Muscle layer of duodenum (tissue), 2 donors: Measurements from ENCODE around the gene ZNF628.

Experiments
- H3K27ac ChIP-seq: one replicate; pipeline ENCODE4 v1.7.0; 2013; ENCODE audit warnings: mild to moderate bottlenecking, low read length
- H3K27me3 ChIP-seq: one replicate; pipeline ENCODE4 v1.7.0; 2013; ENCODE audit warnings: low read depth, mild to moderate bottlenecking, control low read depth, low read length
- H3K36me3 ChIP-seq, 2 donors: one replicate each; pipeline ENCODE4 v1.7.0; 2013; ENCODE audit warnings: low read length in 2 of 2, control low read depth in 1 of 2, mild to moderate bottlenecking in 1 of 2; ENCODE audit not compliant: insufficient read depth in 2 of 2, control insufficient read depth in 1 of 2
- H3K4me1 ChIP-seq, 2 donors: one replicate each; pipeline ENCODE4 v1.7.0; 2013; ENCODE audit warnings: low read length in 2 of 2, mild to moderate bottlenecking in 2 of 2, control low read depth in 1 of 2, moderate library complexity in 1 of 2; ENCODE audit not compliant: insufficient read depth in 2 of 2, control insufficient read depth in 1 of 2
- H3K4me3 ChIP-seq, 2 donors: one replicate each; pipeline ENCODE4 v1.7.0; 2013; ENCODE audit warnings: low read length in 2 of 2, low read depth in 1 of 2, mild to moderate bottlenecking in 1 of 2
- H3K9me3 ChIP-seq, 2 donors: one replicate each; pipeline ENCODE4 v1.7.0; 2013; ENCODE audit warnings: low read length in 2 of 2, control low read depth in 1 of 2, mild to moderate bottlenecking in 1 of 2; ENCODE audit not compliant: control insufficient read depth in 1 of 2
- donor health status: healthy.

The ZNF628 gene

DNA sequence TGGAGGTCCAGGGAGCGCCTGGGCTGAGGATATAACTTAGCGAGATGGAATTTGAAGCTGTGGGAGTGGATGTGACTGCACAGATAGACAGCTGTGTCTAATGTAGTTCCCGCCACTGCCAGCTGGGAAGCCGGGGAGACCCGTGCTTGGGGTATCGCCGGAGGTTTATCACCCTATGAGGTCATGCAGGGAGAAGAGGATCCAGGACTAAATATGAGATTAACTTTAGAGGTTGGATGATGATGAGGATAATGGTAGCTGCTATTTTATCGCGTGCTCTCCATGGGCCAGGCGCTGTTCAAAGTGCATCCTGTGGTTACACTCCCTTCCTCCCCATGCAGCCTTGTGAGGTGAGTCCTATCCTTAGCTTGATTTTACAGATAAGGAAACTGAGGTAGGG lies 31.7 kb downstream of the ZNF628 start:
- Histone ChIP-seq H3K27ac (no peak overlapping the region), H3K9me3 (no peaks in the 10 kb centered on the region), H3K27me3 (no peaks in the 10 kb centered on the region), H3K36me3 (peaks cover 0 to 10% of the 10 kb centered on the region in 2 donors), H3K4me3 (no peak overlapping the region), H3K4me1 (peaks cover 0 to 6% of the 10 kb centered on the region in 2 donors)

DNA sequence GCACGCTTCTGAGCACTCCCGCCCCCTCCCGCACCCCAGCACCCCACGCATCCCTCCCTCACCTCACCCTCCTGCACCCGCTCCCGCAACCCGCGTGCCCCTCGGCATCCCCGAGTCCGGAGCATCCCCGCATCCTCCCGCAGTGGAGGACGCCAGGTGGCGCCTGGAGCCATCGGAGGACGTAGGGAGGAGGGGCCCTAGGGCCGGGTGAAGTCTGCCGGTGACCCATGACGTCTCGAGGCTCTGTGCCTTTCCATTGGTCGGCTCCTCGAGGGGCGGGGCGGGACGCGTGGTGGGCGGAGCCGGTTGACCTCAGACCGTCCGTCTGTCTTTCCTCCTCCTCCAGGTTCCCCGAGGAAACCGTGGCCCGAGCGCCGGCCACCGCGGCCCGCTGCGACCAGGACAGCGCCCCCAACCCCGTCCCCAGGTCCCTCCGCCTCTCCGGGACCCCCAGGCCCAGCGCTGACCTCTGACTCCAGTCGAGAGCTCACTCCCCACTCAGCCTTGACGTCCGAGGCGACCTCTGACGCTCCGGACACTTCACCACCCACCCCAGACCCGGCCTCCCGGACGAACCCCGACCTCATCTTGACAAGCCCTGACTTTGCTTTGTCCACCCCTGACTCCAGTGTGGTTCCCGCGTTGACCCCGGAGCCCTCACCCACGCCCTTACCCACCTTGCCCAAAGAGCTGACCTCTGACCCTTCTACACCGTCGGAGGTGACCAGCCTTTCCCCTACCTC lies 40.6 kb downstream of the ZNF628 start:
- H3K27me3 ChIP-seq = no peaks in the 10 kb centered on the region
- peaks cover 0 to 19% of the 10 kb centered on the region in 2 donors for H3K4me1 ChIP-seq
- peak overlapping the region; percentile 39 to 47 for H3K4me3 ChIP-seq
- H3K9me3 ChIP-seq = no peaks in the 10 kb centered on the region
- peak overlapping the region; percentile 86 for H3K27ac ChIP-seq
- H3K36me3 ChIP-seq = peaks cover 0 to 18% of the 10 kb centered on the region in 2 donors

DNA sequence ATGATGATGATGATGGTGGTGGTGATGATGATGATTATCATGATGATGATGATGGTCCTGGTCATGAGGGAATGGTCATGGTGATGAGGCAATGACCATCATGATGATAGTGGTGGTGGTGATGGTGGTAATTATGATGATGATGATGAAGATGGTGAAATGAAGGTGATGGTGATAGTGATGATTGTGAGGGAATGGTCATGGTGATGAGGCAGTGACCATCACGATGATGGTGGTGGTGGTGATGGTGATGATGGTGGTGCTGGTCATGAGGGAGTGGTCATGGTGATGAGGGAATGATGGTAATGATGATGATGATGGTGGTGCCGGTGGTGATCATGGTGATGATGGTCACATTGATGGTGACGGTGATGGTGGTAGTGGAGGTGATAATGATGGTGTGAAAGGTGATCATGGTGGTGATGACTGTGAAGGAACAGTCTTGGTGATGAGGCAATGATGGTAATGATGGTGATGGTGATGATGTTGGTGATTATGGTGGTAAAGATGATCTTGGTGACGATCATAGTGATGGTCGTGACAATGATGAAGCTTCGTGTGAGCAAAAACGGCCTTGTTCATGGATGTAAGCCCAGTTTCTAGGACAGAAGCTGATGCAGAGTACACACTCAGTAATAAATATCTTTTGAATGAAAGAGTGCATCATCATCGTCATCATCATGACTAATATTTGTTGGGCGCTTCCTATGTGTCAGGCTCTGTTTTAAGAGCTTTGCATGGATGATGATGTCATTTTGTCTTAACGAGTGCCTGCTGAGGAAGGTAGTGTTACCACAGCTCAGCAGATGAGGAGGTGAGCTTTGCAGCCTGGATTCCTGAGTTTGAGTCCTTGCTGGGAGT lies 43.3 kb downstream of the ZNF628 start:
- no peak overlapping the region for H3K4me3 ChIP-seq
- peaks cover 0 to 3% of the 10 kb centered on the region in 2 donors for H3K36me3 ChIP-seq
- H3K27me3 ChIP-seq = no peaks in the 10 kb centered on the region
- no peaks in the 10 kb centered on the region for H3K9me3 ChIP-seq
- peaks cover 0 to 21% of the 10 kb centered on the region in 2 donors for H3K4me1 ChIP-seq
- no peak overlapping the region for H3K27ac ChIP-seq

DNA sequence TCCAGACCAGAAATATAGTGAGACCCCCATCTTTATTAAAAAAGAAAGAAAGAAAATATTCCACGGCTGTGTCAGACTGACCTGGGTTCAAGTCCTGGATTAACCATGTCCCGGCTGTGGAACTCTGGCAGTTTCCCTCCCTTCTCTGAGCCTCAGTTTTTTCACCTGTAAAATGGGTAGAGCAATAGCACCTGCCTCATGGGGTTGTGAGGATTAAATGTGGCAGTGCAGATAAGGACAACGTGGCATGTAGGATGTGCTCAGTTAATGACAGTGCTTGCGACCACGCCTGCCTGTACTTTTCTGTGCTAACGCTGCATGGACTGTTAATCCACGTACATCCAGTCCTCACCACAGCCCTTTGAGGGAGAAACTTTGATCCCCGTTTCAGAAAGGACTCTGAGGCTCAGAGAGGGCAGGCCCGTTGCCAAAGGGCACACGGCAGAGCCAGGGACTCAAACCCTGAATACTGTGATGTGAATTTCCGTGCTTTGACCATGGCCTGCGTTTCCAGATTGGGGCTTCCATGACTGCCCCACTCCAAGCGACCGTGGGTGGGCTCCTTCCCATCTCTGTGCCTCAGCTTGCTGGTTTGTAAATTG lies 44.4 kb downstream of the ZNF628 start:
- H3K4me3 ChIP-seq = no peak overlapping the region
- H3K27me3 ChIP-seq = no peaks in the 10 kb centered on the region
- H3K27ac ChIP-seq = no peak overlapping the region
- H3K9me3 ChIP-seq = no peaks in the 10 kb centered on the region
- no peaks in the 10 kb centered on the region for H3K36me3 ChIP-seq
- peaks cover 0 to 21% of the 10 kb centered on the region in 2 donors for H3K4me1 ChIP-seq

DNA sequence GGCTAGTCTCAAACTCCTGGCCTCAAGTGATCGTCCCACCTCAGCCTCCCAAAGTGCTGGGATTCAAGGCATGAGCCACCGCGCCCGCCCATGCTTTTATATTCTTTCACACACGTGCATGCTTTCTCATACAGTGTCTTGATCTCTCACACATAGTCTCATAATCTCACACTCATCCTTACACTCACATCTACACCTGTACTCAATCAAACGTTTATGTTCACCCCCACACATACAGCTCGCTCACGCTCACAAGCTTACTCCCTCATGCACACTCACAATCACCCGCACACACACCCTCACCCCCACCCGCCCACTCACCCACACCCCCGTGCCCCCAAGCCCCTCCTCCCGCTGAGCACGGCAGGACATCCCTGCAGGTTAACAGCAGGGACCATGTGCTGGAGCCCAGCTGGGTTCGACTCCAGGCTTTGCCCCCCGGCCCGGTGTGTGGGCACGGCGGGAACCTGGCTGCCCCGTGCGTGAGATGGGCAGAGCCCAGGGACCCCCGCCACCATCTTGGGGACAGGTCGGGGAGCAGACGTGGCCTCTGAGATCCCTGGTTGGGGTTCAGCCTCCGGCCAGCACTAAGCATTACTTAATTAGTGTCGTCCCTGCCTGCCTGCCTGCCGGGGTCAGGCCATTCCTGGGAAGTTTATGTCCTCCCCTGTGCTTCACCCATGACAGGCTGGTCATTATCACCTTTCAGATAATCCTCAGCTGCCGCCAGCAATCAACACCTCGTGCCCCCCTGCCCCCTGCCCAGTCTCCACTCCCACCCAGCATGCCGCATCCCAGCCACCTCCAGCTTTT lies 49.1 kb downstream of the ZNF628 start:
- Histone ChIP-seq H3K27me3 (peaks cover 6% of the 10 kb centered on the region), H3K27ac (no peak overlapping the region)

DNA sequence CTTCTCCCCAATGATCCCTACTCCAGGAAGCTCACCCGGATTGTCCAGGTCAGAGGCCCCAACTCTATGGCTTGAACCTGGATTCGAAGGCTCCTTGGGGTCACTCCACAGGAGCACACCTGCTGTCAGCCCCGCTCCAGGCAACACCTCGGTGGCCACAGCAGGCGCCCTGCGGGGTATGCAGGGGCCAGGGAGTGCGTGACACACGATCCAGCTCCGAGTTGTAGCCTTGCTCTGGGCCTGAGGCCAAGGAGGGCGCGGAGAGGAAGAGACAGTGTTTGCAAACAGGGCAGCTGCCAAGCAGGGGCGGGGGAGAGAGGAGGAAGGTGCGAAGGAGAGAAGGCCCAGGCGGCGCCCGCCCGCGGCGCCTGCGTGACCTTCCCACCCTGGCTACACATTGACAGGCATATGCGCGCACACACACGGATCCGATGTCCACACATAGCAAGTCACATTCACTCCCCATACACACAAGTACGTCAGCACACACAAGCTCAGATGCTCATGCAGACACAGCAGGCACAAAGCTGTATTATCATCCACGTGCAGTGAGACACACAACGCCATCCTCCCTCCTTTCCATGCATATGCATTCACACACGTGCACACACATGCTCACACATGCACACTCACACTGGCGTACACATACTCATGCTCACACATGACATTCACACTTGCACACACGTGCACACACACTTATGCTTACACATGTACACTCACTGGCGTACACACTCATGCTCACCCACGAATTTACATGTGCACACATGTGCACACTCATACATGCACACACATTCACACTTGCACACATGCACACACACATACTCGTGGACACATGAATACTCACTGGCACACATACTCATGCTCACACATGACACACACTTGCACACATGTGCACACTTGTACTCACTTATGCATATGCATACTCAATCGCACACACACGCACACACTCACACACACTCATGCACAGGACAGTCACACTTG lies 50.1 kb downstream of the ZNF628 start:
- peaks cover 5 to 23% of the 10 kb centered on the region in 2 donors for H3K4me1 ChIP-seq
- no peaks in the 10 kb centered on the region for H3K9me3 ChIP-seq
- H3K36me3 ChIP-seq = no peaks in the 10 kb centered on the region
- H3K27me3 ChIP-seq = peaks cover 6% of the 10 kb centered on the region
- no peak overlapping the region for H3K4me3 ChIP-seq
- no peak overlapping the region for H3K27ac ChIP-seq

More for the DNA sequence above, 49.1 kb downstream of the ZNF628 start:
- Histone ChIP-seq H3K36me3 (no peaks in the 10 kb centered on the region), H3K4me1 (peaks cover 5 to 27% of the 10 kb centered on the region in 2 donors), H3K9me3 (no peaks in the 10 kb centered on the region), H3K4me3 (no peak overlapping the region)

DNA sequence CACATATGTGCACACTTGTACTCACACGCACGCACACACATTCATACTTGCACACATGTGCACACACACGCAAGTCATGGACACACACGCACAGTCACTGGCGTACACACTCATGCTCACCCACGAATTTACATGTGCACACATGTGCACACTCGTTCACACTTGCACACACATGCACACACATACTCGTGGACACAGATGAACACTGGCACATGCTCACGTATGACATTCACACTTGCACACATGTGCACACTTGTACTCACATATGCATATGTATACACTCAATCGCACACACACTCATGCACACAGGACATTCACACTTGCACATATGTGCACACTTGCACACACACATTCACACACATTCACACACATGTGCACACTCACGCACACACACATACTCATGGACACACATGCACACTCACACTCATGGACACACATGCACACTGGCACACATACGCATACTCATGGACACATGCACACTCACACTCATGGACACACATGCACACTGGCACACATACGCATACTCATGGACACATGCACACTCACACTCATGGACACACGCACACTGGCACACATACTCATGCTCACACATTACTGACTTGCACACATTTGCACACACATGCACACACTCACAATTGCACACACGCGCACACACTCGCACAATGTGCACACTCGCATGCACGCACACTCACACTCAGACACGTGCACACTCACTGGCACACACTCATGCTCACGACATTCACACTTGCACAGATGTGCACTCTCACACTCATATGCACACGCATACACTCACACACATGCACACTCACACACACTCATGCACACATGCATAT lies 51.0 kb downstream of the ZNF628 start:
- peaks cover 6% of the 10 kb centered on the region for H3K27me3 ChIP-seq
- peaks cover 5 to 15% of the 10 kb centered on the region in 2 donors for H3K4me1 ChIP-seq
- no peak overlapping the region for H3K4me3 ChIP-seq

DNA sequence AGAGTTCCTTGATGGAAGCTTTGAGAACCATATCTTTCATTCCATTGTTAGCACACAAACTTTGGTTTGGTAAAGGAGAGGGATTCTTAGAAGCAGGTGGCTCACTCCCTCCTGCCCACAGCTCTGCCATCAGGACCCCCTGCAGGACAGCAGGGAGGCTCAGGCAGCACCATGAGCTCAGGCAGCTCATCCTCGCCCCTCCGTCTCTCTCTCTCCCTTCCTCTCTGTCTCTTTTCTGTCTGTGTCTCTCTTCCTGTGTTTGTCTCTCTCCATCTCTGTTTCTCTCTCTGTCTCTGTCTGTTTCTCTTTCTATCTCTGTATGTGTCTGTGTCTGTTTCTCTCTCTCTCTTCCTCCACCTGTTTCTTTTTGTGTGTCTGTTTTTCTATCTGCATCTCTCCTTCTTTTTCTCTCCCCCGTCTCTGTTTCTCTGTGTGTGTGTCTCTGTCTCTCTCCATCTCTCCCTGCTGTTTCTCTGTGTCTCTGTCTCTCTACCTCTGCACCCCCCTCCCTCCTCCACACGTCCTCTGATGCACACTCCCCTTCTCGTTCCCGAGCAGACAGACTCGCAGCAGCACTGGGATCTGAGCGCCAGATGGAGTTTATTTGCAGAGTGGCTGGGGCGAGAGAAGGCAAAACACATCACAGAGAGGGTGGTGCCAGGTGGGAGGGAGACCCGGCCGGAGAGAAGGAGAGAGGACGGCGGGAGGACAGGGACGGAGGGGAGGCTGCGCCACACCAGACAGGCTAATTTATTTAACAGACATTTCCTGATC lies 51.8 kb downstream of the ZNF628 start:
- Histone ChIP-seq H3K27ac (no peak overlapping the region), H3K4me1 (peaks cover 5 to 15% of the 10 kb centered on the region in 2 donors), H3K36me3 (no peaks in the 10 kb centered on the region), H3K4me3 (no peak overlapping the region), H3K9me3 (no peaks in the 10 kb centered on the region), H3K27me3 (peaks cover 6% of the 10 kb centered on the region)

More for the DNA sequence above, 51.0 kb downstream of the ZNF628 start:
- H3K27ac ChIP-seq = no peak overlapping the region
- H3K9me3 ChIP-seq = no peaks in the 10 kb centered on the region
- H3K36me3 ChIP-seq = no peaks in the 10 kb centered on the region

DNA sequence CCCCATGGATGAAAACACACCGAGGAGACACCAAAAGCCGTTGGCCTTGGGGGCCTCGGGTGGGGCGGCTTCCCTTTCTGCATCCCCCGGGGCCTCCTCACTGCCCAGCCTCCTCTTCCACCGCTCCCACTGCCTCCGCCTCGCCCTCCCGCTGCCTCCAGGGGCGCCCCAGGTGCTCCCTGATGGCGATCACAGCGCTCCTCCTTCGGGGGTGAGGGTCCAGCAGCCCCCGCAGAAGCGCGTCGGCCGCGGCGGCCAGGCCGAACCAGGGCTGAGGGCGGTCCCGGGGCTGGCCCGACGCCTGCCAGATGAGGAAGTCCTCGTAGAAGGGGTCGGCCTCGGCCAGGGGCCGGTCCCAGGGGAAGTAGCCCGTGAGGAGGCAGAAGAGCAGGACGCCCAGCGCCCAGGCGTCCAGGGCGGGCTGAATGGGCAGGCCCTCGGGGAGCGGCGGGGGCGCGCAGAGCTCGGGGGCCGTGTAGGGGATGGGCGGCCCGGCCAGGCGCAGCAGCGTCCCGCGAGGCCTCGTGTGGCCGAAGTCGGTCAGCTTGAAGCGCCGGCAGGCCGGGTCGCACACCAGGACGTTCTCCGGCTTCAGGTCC lies 53.3 kb downstream of the ZNF628 start:
- Histone ChIP-seq H3K4me3 (no peak overlapping the region), H3K27ac (no peak overlapping the region), H3K36me3 (no peaks in the 10 kb centered on the region), H3K27me3 (peaks cover 6% of the 10 kb centered on the region), H3K4me1 (peaks cover 5 to 15% of the 10 kb centered on the region in 2 donors), H3K9me3 (no peaks in the 10 kb centered on the region)
